Body of pancreas (tissue), 4 donors: ENCODE results near the gene NET1. TPM values are rescaled to one million over a fixed set of nuclear protein-coding genes. Genes with fewer than 3 reads are reported as not detected.

Experiments used
- ATAC-seq: fragments of 150-250 bp; one replicate; pipeline ENCODE4 v1.9.1; 2016
- DNase-seq, 4 donors: peaks; one replicate each; pipeline ENCODE4 v3.0.0-alpha.2; 2019
- H3K27ac ChIP-seq, 4 donors: fragments of 200-600 bp; sonication (generic); 1 replicate in 3 of 4; 2 replicates in 1 of 4; pipeline versions ENCODE4 v1.5.1 to v1.6.1; 2016 to 2019; ENCODE audit warnings: mild to moderate bottlenecking in 1 of 4, mixed read lengths in 1 of 4, moderate library complexity in 1 of 4
- H3K27me3 ChIP-seq, 2 donors: fragments of 200-600 bp; sonication (generic); one replicate each; pipeline ENCODE4 v1.6.0; 2016; ENCODE audit warnings: mild to moderate bottlenecking in 1 of 2
- H3K36me3 ChIP-seq, 2 donors: fragments of 200-600 bp; sonication (generic); replicated peaks in 1 of 2; 2 replicates each; pipeline ENCODE4 v1.5.1; 2016; ENCODE audit warnings: low read depth in 2 of 2; ENCODE audit not compliant: insufficient read depth in 1 of 2
- H3K4me1 ChIP-seq: fragments of 200-600 bp; sonication (generic); one replicate; pipeline ENCODE4 v1.6.0; 2016
- H3K4me3 ChIP-seq, 2 donors: fragments of 200-600 bp; sonication (generic); 1 replicate in 1 of 2; 2 replicates in 1 of 2; pipeline ENCODE4 v1.5.1; 2016 to 2019
- H3K9me3 ChIP-seq, 3 donors: fragments of 200-600 bp; sonication (generic); 1 replicate in 2 of 3; 2 replicates in 1 of 3; pipeline ENCODE4 v1.5.1; 2016
- POLR2A ChIP-seq, 3 donors: fragments of 450-650 bp; IDR thresholded peaks; one replicate each; pipeline ENCODE4 v1.6.1; 2016; ENCODE audit warnings: antibody characterized with exemption in 3 of 3, mild to moderate bottlenecking in 2 of 3
- WGBS, 2 donors: methylation state at CpG; one replicate each; pipeline ENCODE4 v1.1.5; 2017; 5-methylcytosine and 5-hydroxymethylcytosine counted together
- intact Hi-C: fragments of 100-400 bp; cut with DNase I; formaldehyde crosslinking; loops from one replicate; pipeline ENCODE4 v1.15.1; 2023
- total RNA-seq, 2 donors: library from RNA; depleted of rRNA; stranded (reverse); fragments of >200 nt; gene quantifications; one replicate each; pipeline ENCODE4 v1.1.0, GENCODE V29; 2016
- TF ChIP-seq, protein P1 (sequence below), 7 experiments: fragments of 450-650 bp in 4 of 7; fragments of 200-600 bp in 3 of 7; sonication (generic) in 3 of 7; IDR thresholded peaks; one replicate each; pipeline ENCODE4 v1.5.1; 2016 to 2019; ENCODE audit warnings: antibody characterized with exemption in 7 of 7

NET1 gene
- total RNA-seq, 2 donors from 2014 or later, result 37.9 to 70.3 TPM

DNA sequence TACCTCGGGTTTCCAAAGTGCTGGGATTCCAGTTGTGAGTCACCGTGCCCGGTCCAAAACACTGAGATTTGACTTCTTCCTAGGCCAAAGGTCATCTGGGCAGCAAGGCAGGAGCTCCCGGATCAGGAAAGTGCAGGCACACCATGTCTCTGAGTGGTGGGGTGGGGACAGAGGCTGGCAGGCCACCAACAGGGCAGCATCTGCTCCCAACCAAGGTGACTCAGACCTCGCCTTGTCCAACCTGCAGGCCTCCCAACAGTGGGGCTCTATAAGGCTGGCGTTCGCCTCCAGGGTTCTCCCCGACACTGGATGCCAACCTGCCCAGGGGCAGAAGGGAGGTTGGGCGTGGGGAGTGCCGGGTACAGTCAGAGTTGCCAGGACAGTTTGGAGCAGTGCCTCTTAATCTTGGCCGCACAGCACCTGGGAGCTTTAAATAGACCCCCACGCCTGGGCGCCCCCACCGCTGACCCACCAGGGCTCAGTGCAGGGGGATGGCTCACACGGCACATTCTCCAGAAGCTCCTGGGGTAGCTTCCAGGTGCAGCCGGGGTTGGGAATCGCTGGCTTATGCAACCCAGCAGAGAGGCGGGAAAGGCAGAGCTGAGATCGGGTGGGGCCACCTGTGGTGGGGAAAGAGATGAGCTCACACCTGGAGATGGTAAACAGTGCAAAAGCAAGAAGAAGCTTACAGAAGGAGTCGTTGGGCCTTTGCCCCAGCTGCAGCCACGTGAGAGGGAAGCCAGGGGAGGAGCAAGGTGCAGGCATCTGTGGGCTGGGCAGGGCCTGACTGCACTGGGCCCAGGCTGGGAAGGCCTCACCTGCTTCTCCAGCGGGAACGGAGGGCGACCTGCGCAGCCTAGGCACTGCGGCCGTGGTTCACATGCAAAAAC lies 76.2 kb downstream of the NET1 start:
- intact Hi-C loops, result no loop called here
- WGBS, 2 donors, result 58 to 62% methylated on average over 23 to 27 of the region's 27 CpGs
- H3K27ac ChIP-seq, result peak overlapping the region; percentile 69 to 83 (median 80)
- H3K4me3 ChIP-seq, result no peak overlapping the region
- peaks cover 17% of the 10 kb centered on the region for H3K4me1 ChIP-seq
- H3K36me3 ChIP-seq, result no peaks in the 10 kb centered on the region
- ATAC-seq, result peak; percentile 88
- peak; percentile 74 to 94 (median 82) for DNase-seq
- H3K27me3 ChIP-seq, result no peaks in the 10 kb centered on the region
- H3K9me3 ChIP-seq, result no peaks in the 10 kb centered on the region
- TF ChIP-seq POLR2A (IDR thresholded peaks at IDR 0.05), result peak in 2 of 3 donors; percentile 22 to 29
- TF ChIP-seq, protein P1, sequence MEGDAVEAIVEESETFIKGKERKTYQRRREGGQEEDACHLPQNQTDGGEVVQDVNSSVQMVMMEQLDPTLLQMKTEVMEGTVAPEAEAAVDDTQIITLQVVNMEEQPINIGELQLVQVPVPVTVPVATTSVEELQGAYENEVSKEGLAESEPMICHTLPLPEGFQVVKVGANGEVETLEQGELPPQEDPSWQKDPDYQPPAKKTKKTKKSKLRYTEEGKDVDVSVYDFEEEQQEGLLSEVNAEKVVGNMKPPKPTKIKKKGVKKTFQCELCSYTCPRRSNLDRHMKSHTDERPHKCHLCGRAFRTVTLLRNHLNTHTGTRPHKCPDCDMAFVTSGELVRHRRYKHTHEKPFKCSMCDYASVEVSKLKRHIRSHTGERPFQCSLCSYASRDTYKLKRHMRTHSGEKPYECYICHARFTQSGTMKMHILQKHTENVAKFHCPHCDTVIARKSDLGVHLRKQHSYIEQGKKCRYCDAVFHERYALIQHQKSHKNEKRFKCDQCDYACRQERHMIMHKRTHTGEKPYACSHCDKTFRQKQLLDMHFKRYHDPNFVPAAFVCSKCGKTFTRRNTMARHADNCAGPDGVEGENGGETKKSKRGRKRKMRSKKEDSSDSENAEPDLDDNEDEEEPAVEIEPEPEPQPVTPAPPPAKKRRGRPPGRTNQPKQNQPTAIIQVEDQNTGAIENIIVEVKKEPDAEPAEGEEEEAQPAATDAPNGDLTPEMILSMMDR (IDR thresholded peaks at IDR 0.05), result peak in 2 of 7 experiments; percentile 3 to 10

DNA sequence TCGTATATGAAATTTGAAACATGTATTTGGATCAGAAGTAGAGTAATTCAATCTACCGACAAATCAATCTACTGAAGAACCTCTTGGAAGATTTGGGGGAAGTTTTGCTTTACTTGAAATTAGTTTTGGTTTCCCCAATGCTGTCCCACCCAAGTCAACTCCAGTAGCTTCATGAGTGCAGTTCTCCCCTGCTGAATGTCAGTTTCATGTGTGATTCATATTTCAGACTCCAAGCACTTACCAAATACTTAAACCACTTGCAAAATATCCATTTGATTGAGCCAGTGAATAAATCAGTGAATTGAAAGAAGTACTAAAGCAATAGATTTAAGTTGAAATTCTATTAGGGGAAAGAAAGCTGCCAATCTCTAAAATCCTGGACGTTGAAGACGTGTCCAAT lies 77.7 kb downstream of the NET1 start:
- ATAC-seq (no peak), DNase-seq (no peak)
- H3K27me3 ChIP-seq, result no peaks in the 10 kb centered on the region
- no peaks in the 10 kb centered on the region for H3K9me3 ChIP-seq
- intact Hi-C loops, result no loop called here
- no peak overlapping the region for H3K27ac ChIP-seq
- no peak overlapping the region for H3K4me3 ChIP-seq
- H3K4me1 ChIP-seq, result peaks cover 25% of the 10 kb centered on the region
- WGBS, 2 donors, result 92 to 95% methylated on average over 4 of the region's 4 CpGs
- TF ChIP-seq, protein P1 (IDR thresholded peaks at IDR 0.05), result no peak
- TF ChIP-seq POLR2A (IDR thresholded peaks at IDR 0.05), result no peak
- H3K36me3 ChIP-seq, result no peaks in the 10 kb centered on the region

DNA sequence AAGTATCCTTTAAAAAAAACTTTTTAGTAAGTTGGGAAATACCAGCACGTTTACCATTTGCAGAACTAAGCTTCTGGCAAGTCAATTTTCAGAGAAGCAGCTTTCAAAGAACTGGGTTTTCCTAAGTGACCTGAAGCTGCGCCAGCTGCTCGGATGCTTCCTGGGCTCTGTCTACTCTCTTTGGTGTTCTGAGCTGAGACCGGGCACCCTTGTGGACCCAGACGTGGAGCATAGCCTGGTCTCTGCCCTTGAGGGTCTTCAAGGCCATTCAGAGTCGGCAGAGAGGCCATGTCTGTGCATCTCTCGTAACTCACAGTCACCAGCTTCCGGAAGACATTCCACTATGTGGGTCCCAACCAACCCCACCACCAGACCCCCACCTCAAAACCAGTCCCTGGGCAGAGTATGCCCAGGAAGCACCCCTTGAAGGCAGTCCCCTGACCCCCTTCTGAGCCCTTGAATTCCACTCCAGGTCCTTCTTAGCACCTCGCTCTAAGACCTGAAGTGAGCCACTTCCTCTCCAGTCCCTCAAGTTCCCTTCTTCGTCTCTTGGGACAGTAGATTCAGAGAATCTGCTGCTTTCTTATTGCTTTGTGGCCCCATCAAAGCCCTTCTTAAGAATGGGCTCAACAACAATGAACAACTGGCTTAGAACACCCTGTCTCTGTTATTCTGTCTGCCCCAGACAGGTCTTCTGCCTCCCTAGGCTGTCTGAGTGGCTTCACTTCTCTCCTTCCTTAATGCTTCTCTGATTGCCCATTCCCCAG lies 78.5 kb downstream of the NET1 start:
- DNase-seq, result peak in 1 of 4 donors; percentile 6
- intact Hi-C loops, result no loop called here
- H3K27me3 ChIP-seq, result no peaks in the 10 kb centered on the region
- H3K9me3 ChIP-seq, result no peaks in the 10 kb centered on the region
- no peak overlapping the region for H3K27ac ChIP-seq
- no peak for TF ChIP-seq POLR2A (IDR thresholded peaks at IDR 0.05)
- TF ChIP-seq, protein P1 (IDR thresholded peaks at IDR 0.05), result no peak
- H3K36me3 ChIP-seq, result no peaks in the 10 kb centered on the region
- ATAC-seq, result no peak
- no peak overlapping the region for H3K4me3 ChIP-seq
- 81 to 92% methylated on average over 10 of the region's 10 CpGs for WGBS, 2 donors
- H3K4me1 ChIP-seq, result peaks cover 25% of the 10 kb centered on the region

DNA sequence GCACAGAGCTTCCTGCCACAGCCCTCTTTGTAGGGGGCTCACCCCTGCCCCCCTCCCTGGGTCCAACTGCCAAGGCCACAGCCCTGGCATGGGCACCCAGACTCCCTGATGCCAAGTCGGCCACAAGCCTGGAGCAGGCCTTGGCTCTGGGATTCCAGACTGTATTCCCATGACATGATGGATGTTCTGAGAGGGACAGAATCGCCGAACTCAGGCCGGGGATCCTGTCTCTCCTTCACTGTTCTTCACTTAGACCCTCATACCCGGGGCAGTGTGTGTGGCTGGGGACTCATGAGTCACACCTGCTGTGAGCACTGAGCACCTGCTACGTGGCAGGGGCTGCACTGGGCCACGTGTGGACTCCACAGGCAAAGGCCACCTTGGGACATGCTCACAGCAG lies 79.1 kb downstream of the NET1 start:
- TF ChIP-seq, protein P1 (IDR thresholded peaks at IDR 0.05), result no peak
- no peak for TF ChIP-seq POLR2A (IDR thresholded peaks at IDR 0.05)
- no peaks in the 10 kb centered on the region for H3K27me3 ChIP-seq
- H3K4me3 ChIP-seq, result no peak overlapping the region
- H3K36me3 ChIP-seq, result no peaks in the 10 kb centered on the region
- H3K9me3 ChIP-seq, result no peaks in the 10 kb centered on the region
- H3K4me1 ChIP-seq, result peaks cover 25% of the 10 kb centered on the region
- H3K27ac ChIP-seq, result no peak overlapping the region
- peak in 1 of 4 donors; percentile 11 for DNase-seq
- intact Hi-C loops, result no loop called here
- no peak for ATAC-seq
- WGBS, 2 donors, result 84% methylated on average over 6 to 7 of the region's 7 CpGs
